Heart left ventricle (tissue), 13 donors: Measurements from ENCODE around the gene LAMA3.

Experiments used
- CTCF ChIP-seq, 12 donors: fragments of 200-600 bp; sonication (generic) in 4 of 12; IDR thresholded peaks; one replicate each; pipeline versions ENCODE4 v1.5.0 to v1.8.0; 2018 to 2022; ENCODE audit warnings: antibody characterized with exemption in 12 of 12, mild to moderate bottlenecking in 5 of 12
- POLR2A ChIP-seq, 2 donors: fragments of 450-650 bp; IDR thresholded peaks; one replicate each; pipeline ENCODE4 v1.6.1; 2017; ENCODE audit warnings: antibody characterized with exemption in 2 of 2, mild to moderate bottlenecking in 2 of 2, moderate library complexity in 2 of 2
- donor health status: ischemic (EF 13 %, LVEDD 7.1; RV severe dilation, severe dysfunction).
- donor health status: DM: no; HTN: yes; CAD: no.
- donor health status: DM: no; HTN: no; CAD: no.
- donor health status: ischemic (EF 25% LVEDD 6.9; RV normal size, moderate dysfunction).
- donor health status: ischemic (EF 25% LVEDD 5.7; RV mildly dilated, moderate dysfunction).
- donor health status: ischemic (EF 35%, LVEDD 5.7; RV mildly dilated, moderate dysfunction).
- donor health status: nonischemic (EF 11% LVEDD 7.7; RV severe dilation, severe dysfunction).
- donor health status: DM: yes; HTN: yes; CAD: no.
- donor health status: PGD.
- donor health status: ischemic (EF 29% LVEDD 5.4; RV normal size, mild dysfunction).
- donor health status: nonischemic (EF 23%, LVEDD 6.1; RV moderate dilation, normal function).

DNA sequence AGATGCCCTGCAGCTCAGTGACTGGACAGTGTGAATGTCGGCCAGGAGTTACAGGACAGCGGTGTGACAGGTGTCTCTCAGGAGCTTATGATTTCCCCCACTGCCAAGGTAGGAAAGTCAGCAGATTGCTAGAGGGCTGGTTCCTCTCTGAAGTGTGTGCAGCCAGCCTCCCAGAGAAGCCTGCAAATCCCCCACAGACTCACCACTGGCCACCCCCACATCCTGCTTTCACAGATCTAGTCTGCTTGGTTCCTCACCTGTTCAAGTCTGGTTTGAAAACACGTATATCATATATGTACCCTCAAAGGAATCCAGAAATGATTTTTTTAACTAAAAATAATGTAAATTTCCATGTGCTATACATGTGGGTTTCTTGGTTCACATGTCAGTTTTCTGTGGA, 121.1 kb downstream of the LAMA3 start:
- TF ChIP-seq CTCF (IDR thresholded peaks at IDR 0.05) (no peak), POLR2A (IDR thresholded peaks at IDR 0.05) (no peak)
